CD4-positive, alpha-beta T cell treated with Interleukin-10 for 1 hour (primary cell): ENCODE data around the gene PXDN.
"Not testable (repeated sequence)": the region's sequence is repeated elsewhere in the genome, so short reads cannot be mapped to it uniquely, and the experiment has no call there.

ENCODE experiments used
- DNase-seq: peaks from one replicate; pipeline ENCODE4 v3.0.0-alpha.2; 2020

PXDN gene

DNA sequence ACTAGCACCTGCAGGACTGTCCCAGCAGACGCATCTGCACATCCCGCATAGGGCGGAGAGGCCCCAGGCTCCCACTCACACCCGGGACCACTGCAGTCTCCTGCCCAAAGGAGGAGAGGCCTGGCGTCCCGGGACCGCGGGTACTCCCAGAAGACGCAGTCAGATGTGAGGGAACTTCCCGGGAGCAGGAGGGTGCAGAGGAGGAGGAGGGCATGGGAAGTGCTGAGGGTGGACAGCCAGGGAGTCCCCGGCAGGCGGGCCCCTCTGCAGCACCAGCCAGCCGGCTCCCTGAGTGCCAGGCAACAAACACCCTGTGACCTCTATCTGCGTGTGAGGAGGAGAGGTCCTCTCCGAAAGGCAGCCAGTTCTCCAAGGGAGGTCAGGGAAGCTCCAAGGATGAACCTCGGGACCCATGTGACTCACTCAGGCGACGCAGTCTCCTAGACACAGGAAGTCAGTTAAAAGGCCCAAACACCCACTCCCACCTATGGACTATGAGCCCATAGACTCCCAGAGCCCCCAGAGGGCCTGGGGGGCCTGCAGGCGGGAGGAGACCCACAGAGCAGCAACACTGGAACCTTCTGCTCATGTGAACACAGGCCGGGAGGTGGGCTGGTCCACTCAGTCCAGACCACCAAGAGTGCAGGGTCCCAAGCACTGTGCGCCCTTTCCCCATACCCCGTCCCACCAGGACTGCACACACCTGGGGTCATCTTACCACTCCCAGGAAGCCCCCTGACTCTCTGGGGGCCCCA, 4.2 kb downstream of the PXDN start:
- DNase-seq = no peak

DNA sequence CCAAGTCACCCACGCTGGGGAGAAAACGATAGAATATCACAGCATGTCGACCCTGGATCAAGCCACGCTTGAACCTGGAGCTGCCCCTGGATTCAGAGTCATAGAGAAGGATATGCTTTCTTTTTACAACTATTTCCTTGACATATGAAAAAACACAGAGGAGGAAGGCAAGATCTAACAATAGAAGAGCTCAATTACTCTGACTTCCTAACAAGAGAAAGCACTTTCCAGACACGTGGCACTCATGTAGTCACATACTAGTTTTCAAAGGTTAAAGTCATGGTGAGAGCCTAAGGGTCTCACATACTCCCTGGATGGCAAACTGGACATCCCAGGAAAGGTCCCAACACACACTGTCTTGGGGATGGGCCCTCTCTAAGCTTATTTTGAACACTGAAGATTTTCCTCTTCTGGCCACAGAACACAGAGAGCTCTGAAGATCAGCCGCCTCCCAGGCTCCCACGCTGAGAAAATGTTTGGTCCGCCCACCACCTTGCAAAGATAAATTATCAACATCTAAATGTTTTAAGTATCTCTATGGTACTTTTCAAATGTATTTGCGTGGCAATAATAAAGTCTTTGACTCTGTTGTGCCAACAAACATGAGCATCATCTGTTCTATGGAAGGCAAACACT, 4.9 kb downstream of the PXDN start:
- no peak for DNase-seq

DNA sequence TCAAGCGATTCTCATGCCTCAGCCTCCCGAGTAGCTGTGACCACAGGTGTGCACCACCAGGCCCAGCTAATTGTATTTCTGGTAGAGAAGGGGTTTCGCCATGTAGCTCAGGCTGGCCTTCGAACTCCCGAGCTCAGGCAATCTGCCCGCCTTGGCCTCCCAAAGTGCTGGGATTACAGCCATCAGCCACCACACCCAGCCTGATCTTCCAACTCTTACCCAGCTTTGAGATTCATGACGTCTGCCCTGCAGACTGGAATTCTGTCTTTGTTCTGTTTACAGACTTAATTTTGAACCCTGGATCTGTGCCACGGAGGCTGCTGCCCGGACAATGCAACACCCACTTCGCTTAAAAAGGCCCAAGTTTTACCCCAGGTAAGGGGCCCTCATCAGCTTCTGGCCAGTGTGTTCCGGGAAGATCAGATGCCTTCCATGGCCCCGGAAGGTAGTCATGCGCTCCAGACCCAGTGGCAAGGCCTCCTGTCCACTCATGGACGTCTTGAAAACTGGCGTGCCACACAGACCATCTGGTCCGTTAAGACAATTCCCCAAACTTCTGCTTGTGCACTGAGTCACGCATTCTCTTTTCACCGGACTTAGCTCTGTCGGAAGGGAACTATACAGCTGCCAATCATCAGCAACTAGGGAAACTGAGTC, 5.5 kb downstream of the PXDN start:
- no peak for DNase-seq

DNA sequence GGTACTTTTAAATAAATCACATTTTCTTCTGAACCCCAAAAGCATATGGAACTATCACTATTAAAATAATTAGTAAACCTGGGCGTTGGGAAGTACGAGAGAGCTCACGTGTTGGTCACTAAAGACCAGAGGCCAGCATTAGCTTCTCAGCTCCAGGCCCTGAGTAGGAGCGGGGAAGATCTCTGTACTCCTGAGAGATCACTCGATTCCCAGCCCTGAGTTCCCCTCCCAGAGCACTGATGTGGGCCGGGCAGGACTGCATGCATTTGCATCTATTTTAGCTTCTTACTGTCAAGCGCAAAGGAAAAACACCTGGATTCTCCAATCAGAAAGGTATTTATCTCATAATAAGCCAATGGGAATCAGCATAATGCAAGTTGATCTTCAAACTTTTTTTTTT, 6.2 kb downstream of the PXDN start:
- DNase-seq = no peak

DNA sequence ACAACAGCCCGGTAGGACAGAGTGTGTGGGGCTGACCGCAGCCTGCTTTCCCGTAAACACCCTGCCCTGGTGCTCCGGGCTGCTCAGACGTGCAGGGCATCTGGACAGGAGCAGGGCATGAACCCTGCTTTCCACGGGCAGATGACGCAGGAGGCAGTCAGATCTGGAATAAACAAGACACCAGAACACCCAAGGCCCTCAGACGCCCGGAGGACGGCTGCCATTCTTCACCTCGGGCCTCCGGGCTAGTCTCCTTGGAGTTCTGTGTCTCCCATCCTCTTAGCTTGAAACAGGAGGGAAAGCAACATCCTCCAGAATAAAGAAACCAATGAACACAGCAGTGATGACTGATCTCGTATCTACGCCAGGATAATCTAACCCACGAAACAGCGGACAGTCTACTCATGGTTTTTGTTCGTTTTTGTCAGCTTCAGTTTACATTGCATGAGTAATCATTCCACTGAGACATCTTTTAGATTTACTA, 7.3 kb downstream of the PXDN start:
- no peak for DNase-seq

DNA sequence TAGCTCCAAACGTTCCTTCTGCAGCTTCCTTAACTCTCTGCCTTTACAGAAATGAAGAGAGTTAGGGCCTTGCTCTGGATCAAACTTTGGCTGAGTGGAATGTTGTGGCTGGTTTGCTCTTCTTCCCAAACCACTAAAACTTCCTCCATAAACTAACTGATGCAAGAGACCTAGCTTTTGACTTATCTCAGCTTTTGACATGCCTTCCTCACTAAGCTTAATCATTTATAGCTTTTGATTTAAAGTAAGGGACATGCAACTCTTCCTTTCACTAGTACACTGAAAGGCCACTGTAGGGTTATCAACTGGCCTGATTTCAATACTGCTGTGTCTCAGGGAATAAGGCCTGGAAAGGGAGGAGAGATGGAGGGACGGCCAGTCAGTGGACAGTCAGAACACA, 8.3 kb downstream of the PXDN start:
- no peak for DNase-seq

DNA sequence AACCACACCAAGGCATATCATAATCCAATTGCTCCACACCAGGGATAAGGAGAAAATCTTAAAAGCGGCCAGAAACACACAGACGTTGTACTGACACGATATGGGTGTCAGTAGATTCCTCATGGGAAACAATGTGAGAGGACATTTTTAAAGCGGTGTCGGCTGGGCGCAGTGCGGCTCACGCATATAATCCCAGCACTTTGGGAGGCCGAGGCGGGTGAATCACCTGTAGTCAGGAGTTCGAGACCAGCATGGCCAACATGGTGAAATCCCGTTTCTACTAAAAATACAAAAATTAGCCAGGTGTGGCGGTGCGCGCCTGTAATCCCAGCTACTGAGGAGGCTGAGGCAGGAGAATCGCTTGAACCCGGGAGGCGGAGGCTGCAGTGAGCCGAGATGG, 11.0 kb downstream of the PXDN start:
- not testable (repeated sequence) for DNase-seq

DNA sequence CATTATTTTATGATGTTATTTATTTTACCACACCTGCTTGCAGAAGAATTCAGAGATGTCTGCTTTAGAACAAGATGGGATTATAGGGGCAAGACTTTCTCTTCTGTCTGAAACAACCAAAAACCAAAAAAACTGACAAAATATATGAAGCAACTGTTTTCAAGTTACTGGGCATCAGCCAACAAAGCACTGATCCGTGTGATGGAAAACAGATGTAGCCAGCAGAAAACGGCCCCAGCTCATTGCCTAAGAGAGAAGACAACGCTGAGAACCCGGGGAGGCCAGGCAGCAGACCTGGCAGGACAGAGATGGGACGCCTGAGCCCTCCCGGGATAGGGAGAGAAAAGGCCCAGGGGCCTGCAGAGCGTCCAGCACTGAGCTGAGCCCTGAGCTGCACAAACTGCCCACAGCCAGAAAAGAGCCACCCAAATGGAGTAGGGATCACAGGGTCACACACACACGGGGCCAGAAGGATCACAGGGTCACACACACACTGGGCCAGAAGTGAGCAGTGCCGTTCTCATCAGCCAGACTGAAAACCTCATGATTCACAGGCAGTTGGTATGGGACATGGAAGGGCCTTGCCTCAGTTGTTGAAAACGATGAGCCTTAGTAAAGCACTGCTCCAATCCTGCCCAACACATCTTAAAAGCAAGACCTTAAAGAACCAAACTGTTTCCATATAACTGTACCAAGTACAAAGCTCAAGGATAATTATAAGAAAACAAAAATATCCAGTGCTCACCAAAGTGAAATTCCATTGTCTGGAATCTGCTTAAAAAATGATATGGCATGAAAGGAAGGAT, 12.1 kb downstream of the PXDN start:
- DNase-seq = no peak

DNA sequence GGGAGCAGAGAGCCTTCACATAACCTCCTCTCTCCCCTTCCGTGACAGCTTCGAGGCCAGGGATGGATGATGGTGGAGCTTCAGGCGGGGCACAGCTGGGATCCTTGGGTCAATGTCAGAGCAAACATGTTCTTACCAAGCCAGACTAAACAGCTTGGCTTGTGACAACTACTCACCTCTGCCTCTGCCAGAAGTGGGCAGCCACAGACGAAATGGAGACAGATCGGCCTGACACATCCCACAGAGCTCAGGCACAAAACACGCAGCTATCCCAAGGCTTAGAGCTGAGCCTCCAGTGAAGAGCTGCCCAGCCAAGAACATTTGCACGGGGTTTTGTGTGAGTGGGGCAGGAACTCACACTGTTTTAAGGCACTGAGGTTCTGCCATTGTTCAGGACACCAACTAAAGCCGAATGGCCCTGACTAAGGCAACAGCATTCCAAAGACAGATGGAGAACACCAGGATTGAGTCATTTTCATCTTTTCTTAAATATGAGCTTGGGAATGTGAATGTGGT, 12.8 kb downstream of the PXDN start:
- no peak for DNase-seq

DNA sequence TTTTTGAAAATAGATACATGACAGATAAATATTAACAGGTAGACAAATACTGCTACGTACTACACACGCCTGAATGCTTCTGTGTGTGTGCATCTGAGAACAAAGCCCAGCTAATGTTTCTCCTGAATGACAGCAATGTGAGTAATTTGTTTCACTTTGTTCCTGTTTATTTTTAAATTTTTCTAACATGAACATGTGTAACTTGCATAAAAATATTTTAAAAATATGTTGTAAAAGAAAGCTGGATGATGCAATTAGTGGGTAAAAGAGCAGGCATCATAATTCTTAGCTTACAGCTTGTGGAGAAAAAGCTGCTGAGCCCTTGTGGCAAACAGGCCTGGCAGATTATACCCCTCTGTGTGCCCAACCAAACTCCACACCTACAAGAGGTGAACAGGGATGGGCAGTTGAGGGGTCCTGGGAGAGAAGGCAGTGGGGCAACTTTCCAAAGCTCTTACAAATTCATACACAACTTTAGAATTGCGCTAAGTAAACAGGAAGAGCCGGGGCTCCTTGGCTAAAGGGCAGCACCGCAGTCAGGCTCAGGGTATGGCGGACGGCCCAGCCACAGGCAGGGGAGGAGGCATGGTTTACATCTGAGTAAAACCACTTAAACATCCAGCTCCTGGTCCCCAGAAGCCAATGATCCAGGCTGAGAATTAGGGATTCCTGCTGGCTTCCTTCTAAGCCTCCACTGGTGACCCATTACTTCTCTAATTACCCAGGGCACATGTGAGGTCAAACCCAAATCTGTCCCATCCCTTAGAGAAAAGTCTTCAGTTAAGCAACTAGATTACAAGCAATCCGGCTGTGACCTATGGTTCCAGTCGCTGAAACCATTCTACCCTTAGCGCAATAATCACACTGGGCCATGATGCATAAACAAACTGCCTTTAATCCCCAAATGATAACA, 14.0 kb downstream of the PXDN start:
- no peak for DNase-seq

DNA sequence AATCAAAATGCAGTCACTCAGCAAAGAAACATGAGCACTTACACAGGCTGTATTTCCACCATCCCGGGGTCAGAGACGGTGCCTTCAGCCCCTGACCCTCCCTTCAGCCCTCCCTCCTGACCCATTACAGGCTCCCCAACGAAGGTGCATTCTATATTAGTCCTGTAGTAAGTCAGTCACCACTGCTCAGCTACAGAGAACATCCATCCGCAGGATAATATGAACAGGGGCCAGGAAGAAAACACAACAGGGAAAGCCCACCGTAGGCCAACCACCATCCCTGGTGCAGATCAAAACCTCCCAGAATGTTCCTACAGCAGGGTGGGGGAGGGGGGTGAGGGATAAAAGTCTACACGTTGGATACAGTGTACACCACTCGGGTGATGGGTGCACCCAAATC, 15.1 kb downstream of the PXDN start:
- DNase-seq = no peak

DNA sequence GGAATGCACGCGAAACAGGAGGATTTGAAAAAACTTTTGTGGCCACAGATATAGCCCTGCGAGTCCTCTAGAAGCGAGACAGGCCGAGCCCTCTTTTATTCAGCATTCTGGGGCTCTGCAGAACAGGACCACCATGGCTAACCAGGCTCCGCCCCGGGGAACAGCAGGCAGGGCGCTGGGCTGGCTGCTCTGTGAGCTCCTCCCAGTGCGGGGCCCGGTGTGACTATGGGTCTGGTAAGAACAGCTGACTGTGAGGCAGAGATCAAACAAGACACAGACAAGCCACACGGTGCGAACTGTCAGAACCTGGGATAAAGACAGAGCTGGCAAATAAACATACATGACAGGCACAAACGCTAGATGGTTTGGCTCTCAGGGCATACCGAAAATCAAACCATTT, 15.5 kb downstream of the PXDN start:
- DNase-seq = no peak

DNA sequence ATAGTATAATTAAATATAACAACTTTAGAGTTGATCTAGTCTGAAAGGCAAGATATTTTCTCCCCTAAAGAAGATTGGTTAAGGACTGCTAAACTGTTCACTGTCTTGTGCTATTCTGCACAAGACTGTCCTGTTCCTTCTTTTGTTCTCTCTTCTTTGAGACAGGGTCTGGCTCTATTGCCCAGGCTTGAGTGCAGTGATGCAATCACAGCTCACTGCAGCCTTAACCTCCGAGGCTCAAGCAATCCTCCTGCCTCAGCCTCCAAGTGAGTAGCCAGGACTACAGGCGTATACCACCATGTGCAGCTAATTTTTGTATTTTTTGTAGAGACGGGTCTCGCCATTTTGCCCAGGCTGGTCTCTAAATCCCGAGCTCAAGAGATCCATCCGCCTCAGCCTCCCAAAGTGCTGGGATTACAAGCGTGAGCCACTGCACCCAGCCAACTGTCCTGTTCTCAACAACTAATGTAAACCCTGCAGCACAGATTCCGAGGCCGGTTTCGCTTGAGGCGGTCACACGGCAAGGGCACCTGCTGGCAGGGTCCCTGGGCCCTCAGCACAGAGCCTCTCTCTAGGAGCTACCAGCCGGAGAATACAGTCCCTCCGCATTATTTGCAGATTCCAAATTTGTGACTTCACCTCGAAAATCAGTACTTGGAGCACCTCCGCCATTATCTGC, 16.4 kb downstream of the PXDN start:
- no peak for DNase-seq

DNA sequence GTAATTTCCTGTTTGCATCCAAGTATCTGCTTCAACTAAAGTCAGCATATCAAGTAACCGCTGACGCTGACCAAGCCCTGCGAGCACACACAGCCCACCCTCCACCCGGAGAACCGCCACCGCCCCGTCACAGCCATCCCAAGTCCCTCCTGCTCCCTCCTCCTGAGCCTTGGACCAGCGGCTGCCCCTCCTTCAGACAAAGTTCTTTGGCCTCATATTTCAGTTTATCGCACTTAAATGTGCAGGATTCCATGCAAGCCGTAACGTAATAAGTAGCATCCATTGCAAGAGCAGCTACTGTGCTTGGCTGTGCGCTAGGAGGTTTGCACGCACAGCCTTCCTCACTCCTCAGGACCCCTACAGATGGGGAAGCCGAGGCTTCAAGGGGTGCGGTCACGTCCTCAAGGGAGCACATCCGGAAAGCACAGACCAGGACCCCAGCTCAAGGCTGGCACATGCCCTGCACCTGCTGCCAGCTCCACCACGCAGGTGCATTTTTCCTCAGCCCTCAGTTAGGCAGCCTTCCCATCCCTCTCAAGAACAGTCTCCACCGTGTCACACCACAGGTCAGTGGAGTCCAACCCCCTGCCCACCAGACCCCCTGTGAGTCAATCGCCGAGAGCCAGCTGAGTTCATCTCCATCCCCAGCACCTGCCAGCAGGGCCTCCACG, 17.1 kb downstream of the PXDN start:
- DNase-seq = no peak

DNA sequence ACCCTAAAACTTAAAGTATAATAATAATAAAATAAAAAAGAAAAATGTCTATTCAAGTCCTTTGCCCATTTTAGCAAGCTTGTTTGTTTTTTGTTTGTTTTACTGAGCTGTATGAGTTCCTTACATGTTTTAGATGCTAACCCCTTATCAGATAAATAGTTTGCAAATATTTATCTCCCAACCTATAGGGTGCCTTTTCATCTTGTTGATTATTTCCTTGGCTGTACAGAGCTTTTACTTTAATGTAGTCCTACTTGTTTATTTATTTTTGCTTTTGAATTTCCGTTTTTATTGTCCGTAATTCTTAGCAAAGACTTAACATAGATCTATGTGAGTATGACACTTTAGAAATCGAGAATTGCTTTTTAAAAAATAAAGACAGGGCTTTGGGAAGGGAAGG, 17.8 kb downstream of the PXDN start:
- no peak for DNase-seq

DNA sequence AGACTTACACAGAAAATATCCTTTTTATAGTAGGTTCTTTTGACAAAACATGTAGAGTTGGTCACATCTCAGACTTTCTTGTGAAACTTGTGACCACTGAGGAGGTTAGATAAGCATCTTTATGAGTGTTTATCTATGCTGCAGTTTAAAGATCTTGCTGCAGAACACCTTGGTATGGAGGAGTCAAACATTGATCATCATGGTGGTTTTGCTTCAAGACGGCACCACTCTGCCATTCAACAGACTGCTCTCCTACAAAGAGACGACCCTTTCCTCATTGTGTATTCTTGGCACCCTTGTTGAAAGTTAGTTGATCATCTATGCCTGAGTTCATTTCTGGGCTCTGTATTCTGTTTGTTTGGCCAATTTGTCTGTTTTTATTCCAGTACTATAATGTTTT, 20.0 kb downstream of the PXDN start:
- DNase-seq = not testable (repeated sequence)

DNA sequence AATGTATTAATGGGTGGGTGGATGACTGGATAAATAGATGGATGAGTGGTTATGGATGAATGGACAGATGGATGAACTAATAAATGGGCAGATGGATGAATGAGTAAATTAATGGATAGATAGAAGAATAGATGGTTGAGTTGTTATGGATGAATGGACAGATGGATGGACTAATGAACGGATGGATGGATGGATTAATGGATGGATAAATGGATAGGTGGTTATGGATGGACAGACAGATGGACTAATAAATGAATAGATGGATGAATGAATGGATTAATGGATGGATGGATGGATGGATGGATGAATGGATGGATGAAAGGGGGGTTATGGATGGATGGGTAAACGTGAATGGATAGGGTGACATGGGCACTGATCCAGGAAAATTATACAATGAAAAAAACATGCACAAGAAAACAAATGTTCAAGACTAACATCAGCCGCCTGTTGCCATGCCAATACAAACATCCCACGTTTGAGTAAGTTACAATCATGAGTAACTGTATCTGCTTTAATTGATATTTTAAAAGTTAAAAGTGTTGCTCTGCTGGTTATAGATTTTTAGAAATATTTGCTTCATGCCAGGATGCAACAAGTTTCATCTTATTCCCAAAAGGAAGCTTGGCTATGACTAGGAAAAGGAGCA, 20.8 kb downstream of the PXDN start:
- DNase-seq = no peak

DNA sequence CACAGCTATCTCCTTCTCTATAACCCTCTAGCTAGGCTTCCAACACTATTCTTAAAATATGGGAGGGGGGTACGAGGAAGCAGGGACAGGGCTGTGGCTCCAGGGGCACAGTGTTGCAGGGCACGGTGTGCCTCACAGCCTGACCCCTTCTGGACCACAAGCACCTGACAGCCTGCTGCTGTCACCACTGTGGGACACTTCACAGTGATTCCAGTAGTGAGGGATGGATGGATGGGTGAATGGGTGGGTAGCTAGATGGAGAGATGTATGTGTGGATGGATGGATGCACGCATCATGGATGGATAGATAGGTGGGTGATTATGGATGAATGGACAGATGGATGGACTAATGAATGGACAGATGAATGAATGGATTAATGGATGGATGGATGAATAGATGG, 21.6 kb downstream of the PXDN start:
- DNase-seq = no peak

DNA sequence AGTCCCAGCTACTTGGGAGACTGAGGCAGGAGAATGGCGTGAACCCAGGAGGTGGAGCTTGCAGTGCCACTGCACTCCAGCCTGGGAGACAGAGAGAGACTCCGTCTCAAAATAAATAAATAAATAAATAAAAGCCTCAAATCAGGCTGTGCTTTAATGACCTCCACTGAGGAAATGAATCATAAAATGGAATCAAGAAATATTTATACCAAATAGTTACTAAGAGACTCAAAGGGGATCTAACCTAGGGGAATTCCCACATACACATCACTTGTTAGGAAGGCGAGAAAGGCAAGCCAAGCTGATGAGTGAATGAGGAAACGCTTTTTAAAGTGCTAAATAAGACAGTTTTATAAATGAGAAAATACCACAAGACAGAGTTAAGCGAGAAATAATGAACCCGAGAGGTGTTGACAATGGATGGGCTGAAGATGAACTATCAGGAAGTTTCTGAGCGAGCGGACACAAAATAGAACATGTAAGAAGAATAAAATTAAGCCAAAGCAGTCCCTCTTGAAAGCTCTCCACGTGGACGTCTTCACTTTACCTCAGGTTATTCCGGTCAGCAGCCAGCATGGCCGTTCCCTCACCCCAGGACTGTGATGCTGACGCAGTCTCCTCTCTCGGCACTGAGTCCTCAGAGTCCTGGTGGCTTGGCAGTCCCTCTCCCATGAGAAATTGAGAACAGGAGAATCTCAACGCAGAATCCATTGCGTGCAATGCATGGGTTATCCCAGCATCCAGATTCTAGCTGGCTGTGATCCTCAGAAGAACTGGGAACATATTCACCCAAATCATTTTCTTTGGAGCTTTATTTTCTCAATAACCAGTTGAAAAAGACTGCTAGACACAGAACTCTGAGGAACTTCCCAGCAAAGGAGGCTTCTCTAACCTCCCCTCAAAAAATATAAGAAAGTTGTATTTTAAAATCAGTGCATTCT, 22.3 kb downstream of the PXDN start:
- DNase-seq = no peak
